DOHH2 (cell line): ENCODE data around the gene EXD3.

Experiments
- EZH2phosphoT487 ChIP-seq: fragments of 200-600 bp; sonication (generic); IDR thresholded peaks from 2 replicates; pipeline ENCODE4 v1.6.1; 2017; ENCODE audit warnings: borderline replicate concordance, mild to moderate bottlenecking, antibody characterized with exemption, low read length, moderate library complexity, mixed read lengths
- TF ChIP-seq, protein P1 (sequence below): fragments of 200-600 bp; sonication (generic); IDR thresholded peaks from one replicate; pipeline ENCODE4 v1.5.1; 2014; ENCODE audit warnings: antibody characterized with exemption, mild to moderate bottlenecking, low read depth, low read length; ENCODE audit not compliant: poor library complexity, severe bottlenecking

DNA sequence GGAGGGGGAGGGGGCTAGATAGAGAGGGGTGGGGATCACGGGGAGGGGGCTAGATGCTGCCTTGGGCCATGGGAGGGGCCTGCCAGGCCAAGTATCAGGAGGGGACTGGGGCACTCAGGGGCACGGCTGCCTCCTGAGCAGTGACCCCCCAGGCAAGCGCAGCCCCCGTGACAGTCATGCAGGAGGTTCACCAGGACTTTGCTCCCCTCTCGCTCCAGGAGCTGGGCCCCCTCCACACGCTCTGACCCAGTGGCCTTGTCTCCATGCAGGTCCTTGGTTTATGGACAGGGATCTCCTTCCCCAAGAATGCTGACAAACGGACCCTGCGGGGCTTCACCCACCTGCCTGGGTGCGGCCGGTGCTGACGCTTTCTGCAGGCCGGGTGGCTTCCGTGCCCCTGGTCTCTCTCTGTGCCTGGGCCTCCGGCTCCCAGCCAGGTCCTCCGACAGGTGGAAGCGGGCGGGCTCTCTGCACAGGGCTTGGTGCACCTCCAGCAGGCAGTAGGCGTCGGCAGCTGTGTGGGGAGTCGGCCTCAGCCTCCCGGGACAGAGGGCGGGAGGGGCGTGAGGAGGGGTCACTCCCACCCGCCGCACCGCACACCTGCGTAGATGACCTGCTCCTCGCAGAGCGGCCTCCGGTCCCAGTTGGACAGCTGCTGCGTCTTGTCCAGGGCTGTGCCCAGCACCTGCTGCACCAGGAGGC is 74.0 kb downstream of the EXD3 start:
- TF ChIP-seq, protein P1, sequence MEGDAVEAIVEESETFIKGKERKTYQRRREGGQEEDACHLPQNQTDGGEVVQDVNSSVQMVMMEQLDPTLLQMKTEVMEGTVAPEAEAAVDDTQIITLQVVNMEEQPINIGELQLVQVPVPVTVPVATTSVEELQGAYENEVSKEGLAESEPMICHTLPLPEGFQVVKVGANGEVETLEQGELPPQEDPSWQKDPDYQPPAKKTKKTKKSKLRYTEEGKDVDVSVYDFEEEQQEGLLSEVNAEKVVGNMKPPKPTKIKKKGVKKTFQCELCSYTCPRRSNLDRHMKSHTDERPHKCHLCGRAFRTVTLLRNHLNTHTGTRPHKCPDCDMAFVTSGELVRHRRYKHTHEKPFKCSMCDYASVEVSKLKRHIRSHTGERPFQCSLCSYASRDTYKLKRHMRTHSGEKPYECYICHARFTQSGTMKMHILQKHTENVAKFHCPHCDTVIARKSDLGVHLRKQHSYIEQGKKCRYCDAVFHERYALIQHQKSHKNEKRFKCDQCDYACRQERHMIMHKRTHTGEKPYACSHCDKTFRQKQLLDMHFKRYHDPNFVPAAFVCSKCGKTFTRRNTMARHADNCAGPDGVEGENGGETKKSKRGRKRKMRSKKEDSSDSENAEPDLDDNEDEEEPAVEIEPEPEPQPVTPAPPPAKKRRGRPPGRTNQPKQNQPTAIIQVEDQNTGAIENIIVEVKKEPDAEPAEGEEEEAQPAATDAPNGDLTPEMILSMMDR: no peak
- TF ChIP-seq EZH2phosphoT487: no peak
